CD8-positive, alpha-beta memory T cell (primary cell): ENCODE measurements around the gene EMC6. TPM values are rescaled to one million over a fixed set of nuclear protein-coding genes. Genes with fewer than 3 reads are reported as not detected.
"Not testable (repeated sequence)": the region's sequence is repeated elsewhere in the genome, so short reads cannot be mapped to it uniquely, and the experiment has no call there.

Experiments used
- CTCF ChIA-PET: fragments of 350-600 bp; sonication (Branson Sonifier 250); formaldehyde crosslinking; loops from one replicate; lab custom pipeline; 2021; ENCODE audit warnings: antibody characterized with exemption; lab: Charles Lee
- POLR2A ChIA-PET: fragments of 350-600 bp; sonication (Branson Sonifier 250); formaldehyde crosslinking; loops from one replicate; lab custom pipeline; 2021; ENCODE audit warnings: antibody characterized with exemption; lab: Charles Lee
- DNase-seq, 5 donors: peaks; one replicate each; pipeline versions ENCODE4 v3.0.0 to v3.0.0-alpha.2; 2020 to 2022; ENCODE audit warnings: mixed read lengths in 1 of 5
- H3K27ac ChIP-seq: one replicate; pipeline ENCODE4 v1.7.0; 2013; ENCODE audit warnings: low read depth, mild to moderate bottlenecking, low read length, moderate library complexity
- H3K27me3 ChIP-seq: 2 replicates; pipeline ENCODE4 v1.7.0; 2013; ENCODE audit warnings: low read length, mild to moderate bottlenecking; ENCODE audit not compliant: insufficient read depth, poor library complexity, severe bottlenecking
- H3K36me3 ChIP-seq: 2 replicates; pipeline ENCODE4 v1.7.0; 2013; ENCODE audit warnings: mild to moderate bottlenecking, low read length, moderate library complexity; ENCODE audit not compliant: insufficient read depth
- H3K4me1 ChIP-seq: 2 replicates; pipeline ENCODE4 v1.7.0; 2013; ENCODE audit warnings: mild to moderate bottlenecking, low read length, moderate library complexity; ENCODE audit not compliant: insufficient read depth
- H3K4me3 ChIP-seq: 2 replicates; pipeline ENCODE4 v1.7.0; 2013; ENCODE audit warnings: mild to moderate bottlenecking, low read length
- H3K9me3 ChIP-seq: 2 replicates; pipeline ENCODE4 v1.7.0; 2013; ENCODE audit warnings: mild to moderate bottlenecking, low read length
- H3K27ac Mint-ChIP-seq, 8 donors: one replicate each; pipeline ENCODE4 v1.8.0; 2020 to 2021; ENCODE audit warnings: mixed read lengths in 8 of 8, mild to moderate bottlenecking in 6 of 8, inconsistent platforms in 3 of 8, moderate library complexity in 3 of 8
- H3K27me3 Mint-ChIP-seq, 2 donors: one replicate each; pipeline ENCODE4 v1.8.0; 2020 to 2021; ENCODE audit warnings: mixed read lengths in 2 of 2, mild to moderate bottlenecking in 1 of 2, moderate library complexity in 1 of 2
- H3K36me3 Mint-ChIP-seq, 3 donors: one replicate each; pipeline ENCODE4 v1.8.0; 2020 to 2021; ENCODE audit warnings: mixed read lengths in 3 of 3, inconsistent platforms in 1 of 3, mild to moderate bottlenecking in 1 of 3
- H3K4me1 Mint-ChIP-seq, 3 donors: one replicate each; pipeline ENCODE4 v1.8.0; 2020 to 2021; ENCODE audit warnings: mixed read lengths in 3 of 3, inconsistent platforms in 1 of 3, mild to moderate bottlenecking in 1 of 3
- H3K4me3 Mint-ChIP-seq, 7 donors: one replicate each; pipeline ENCODE4 v1.8.0; 2020 to 2021; ENCODE audit warnings: mixed read lengths in 7 of 7, mild to moderate bottlenecking in 6 of 7, moderate library complexity in 4 of 7, inconsistent platforms in 2 of 7
- H3K9me3 Mint-ChIP-seq, 5 donors: one replicate each; pipeline ENCODE4 v1.8.0; 2020 to 2022; ENCODE audit warnings: mixed read lengths in 5 of 5, mild to moderate bottlenecking in 3 of 5, moderate library complexity in 2 of 5, inconsistent platforms in 1 of 5
- polyA plus RNA-seq: library from polyadenylated mRNA; unstranded; fragments of 300-500 nt; fragmentation: Illumina TruSeq; gene quantifications from one replicate; pipeline ENCODE4 v1.2.3, GENCODE V29; 2021
- total RNA-seq, 2 experiments: library from RNA; stranded (reverse); gene quantifications; one replicate each; pipeline ENCODE4 v1.2.3, GENCODE V29; 2021

The EMC6 gene
- total and polyA plus RNA-seq, 3 experiments from 2014 or later, result 95.1 to 119 (median 103) TPM

- Mint-ChIP-seq H3K4me1 (peaks cover 8 to 13% (median 12%) of the 10 kb centered on the region in 3 donors), H3K36me3 (peaks cover 0 to 4% (median 4%) of the 10 kb centered on the region in 3 donors), H3K9me3 (peaks cover 0 to 4% (median 0%) of the 10 kb centered on the region in 5 donors), H3K27me3 (no peaks in the 10 kb centered on the region), H3K4me3 (peak overlapping the region in 1 of 7 donors; percentile 51), H3K27ac (peak overlapping the region in 4 of 8 donors; percentile 14 to 76 (median 27))
- ChIA-PET POLR2A (no interaction called here), CTCF (no interaction called here)
- DNase-seq, result no peak
- Histone ChIP-seq H3K4me1 (no peaks in the 10 kb centered on the region), H3K36me3 (no peaks in the 10 kb centered on the region), H3K9me3 (no peaks in the 10 kb centered on the region), H3K27me3 (no peaks in the 10 kb centered on the region), H3K4me3 (no peak overlapping the region), H3K27ac (no peak overlapping the region)
Observed at GRCh38 chr17:3704931-3705717, 36.5 kb downstream of the EMC6 start.

DNA sequence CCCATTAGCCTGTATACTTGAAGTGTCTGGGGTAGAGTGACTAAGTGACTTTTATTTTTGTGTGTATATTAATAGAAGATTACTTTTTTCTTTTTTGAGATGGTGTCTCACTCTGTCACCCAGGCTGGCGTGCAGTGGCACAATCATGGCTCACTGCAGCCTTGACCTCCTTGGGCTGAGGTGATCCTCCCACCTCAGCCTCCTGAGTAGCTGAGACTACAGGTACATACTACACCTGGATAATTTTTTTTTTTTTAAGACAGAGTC, 37.0 kb downstream of the EMC6 start:
- H3K27ac Mint-ChIP-seq, H3K9me3 Mint-ChIP-seq, H3K36me3 ChIP-seq, H3K9me3 ChIP-seq, H3K4me3 ChIP-seq, H3K36me3 Mint-ChIP-seq, H3K27me3 Mint-ChIP-seq, CTCF ChIA-PET, H3K4me3 Mint-ChIP-seq, H3K27me3 ChIP-seq, H3K27ac ChIP-seq, POLR2A ChIA-PET, DNase-seq, H3K4me1 ChIP-seq: not testable (repeated sequence)
- H3K4me1 Mint-ChIP-seq, result peaks cover 11 to 16% (median 16%) of the 10 kb centered on the region in 3 donors

DNA sequence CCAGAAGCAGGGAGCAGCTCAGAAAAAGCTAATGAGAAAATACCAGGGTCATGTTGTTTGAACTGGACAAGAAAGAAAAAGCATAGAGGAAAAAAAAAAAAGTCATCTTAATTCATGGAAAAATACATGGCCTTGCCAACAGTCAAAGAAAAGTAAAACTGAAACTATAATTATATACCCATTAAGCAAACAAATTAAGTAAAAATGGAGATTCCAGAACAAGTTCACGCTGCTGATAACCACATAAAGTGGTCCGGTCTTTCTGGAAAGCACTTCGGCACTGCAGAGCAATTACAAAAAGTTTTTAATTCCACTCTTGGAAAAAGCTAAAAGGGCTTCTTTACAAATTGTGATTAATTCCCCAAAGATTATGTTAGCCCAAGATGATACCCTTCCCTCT, 39.8 kb downstream of the EMC6 start:
- Histone ChIP-seq H3K4me1 (peaks cover 29% of the 10 kb centered on the region), H3K27ac (no peak overlapping the region), H3K27me3 (no peaks in the 10 kb centered on the region), H3K9me3 (no peaks in the 10 kb centered on the region), H3K36me3 (no peaks in the 10 kb centered on the region), H3K4me3 (no peak overlapping the region)
- H3K4me1 Mint-ChIP-seq, result peaks cover 33 to 41% (median 41%) of the 10 kb centered on the region in 3 donors
- no peak for DNase-seq
- H3K9me3 Mint-ChIP-seq, result no peaks in the 10 kb centered on the region
- ChIA-PET POLR2A (no interaction called here), CTCF (interaction anchor here (1.0 to 1.5 kb wide), 2 partner anchors 12 to 138 kb away, joined by 3 to 4 read pairs; partner anchors contain the start of genes NCBP3 and P2RX5)
- no peaks in the 10 kb centered on the region for H3K27me3 Mint-ChIP-seq
- H3K27ac Mint-ChIP-seq, result peak overlapping the region in 2 of 8 donors; percentile 47 to 51
- H3K4me3 Mint-ChIP-seq, result no peak overlapping the region
- peaks cover 2 to 10% (median 5%) of the 10 kb centered on the region in 3 donors for H3K36me3 Mint-ChIP-seq

DNA sequence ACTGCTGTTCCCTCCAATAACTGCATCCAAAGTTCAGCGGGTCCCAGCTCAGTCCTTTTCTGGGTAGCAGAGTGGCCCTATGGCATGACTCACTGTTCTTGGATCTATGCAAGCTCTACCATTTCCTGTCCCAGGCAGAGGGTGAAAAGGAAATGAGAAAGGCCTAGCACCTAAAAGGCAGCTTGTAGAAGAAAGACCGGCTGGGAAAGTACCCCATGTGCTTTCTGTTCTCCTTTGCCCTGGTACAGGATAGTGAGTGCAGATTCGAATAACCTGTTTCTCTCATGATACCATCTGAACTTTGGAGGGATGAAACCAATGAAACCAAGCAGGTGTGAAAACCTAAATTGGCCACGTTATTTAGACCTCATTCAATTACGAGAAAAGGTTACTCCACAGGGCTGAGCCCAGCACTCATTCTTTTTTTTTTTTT, 42.4 kb downstream of the EMC6 start:
- Mint-ChIP-seq H3K9me3 (no peaks in the 10 kb centered on the region), H3K36me3 (peaks cover 7 to 25% (median 12%) of the 10 kb centered on the region in 3 donors), H3K27me3 (no peaks in the 10 kb centered on the region), H3K4me3 (peak overlapping the region; percentile 29 to 86 (median 68)), H3K4me1 (peaks cover 39 to 48% (median 44%) of the 10 kb centered on the region in 3 donors), H3K27ac (peak overlapping the region; percentile 78 to 97 (median 90))
- no peak overlapping the region for H3K27ac ChIP-seq
- H3K4me3 ChIP-seq, result no peak overlapping the region
- H3K4me1 ChIP-seq, result peaks cover 29% of the 10 kb centered on the region
- H3K27me3 ChIP-seq, result no peaks in the 10 kb centered on the region
- H3K9me3 ChIP-seq, result no peaks in the 10 kb centered on the region
- CTCF ChIA-PET, result interaction anchor here (0.7 to 2.4 kb wide), 10 partner anchors 12 to 135 kb away, joined by 3 to 7 read pairs (median 4); partner anchors contain the start of genes HASPIN, NCBP3 and P2RX5
- peak; percentile 35 to 89 (median 83) for DNase-seq
- POLR2A ChIA-PET, result interaction anchor here (0.7 to 1.4 kb wide), 9 partner anchors 12 to 432 kb away, joined by 3 to 12 read pairs (median 4); partner anchors contain the start of genes EMC6, HASPIN, P2RX5 and TAX1BP3
- H3K36me3 ChIP-seq, result peaks cover 10% of the 10 kb centered on the region

- H3K27ac Mint-ChIP-seq, result peak overlapping the region; percentile 31 to 97 (median 88)
- H3K27me3 Mint-ChIP-seq, result no peaks in the 10 kb centered on the region
- Histone ChIP-seq H3K4me3 (no peak overlapping the region), H3K9me3 (no peaks in the 10 kb centered on the region), H3K27ac (no peak overlapping the region), H3K27me3 (no peaks in the 10 kb centered on the region), H3K36me3 (peaks cover 30% of the 10 kb centered on the region), H3K4me1 (peaks cover 29% of the 10 kb centered on the region)
- H3K4me1 Mint-ChIP-seq, result peaks cover 41 to 48% (median 47%) of the 10 kb centered on the region in 3 donors
- no peaks in the 10 kb centered on the region for H3K9me3 Mint-ChIP-seq
- POLR2A ChIA-PET, result interaction anchor here (0.6 kb wide), 1 partner anchor 52 kb away, joined by 6 read pairs; no protein-coding TSS in a partner anchor
- peak overlapping the region in 6 of 7 donors; percentile 4 to 72 (median 44) for H3K4me3 Mint-ChIP-seq
- CTCF ChIA-PET, result interaction anchor here (1.0 to 1.1 kb wide), 2 partner anchors 10 to 30 kb away, joined by 3 read pairs; no protein-coding TSS in a partner anchor
- peaks cover 16 to 44% (median 21%) of the 10 kb centered on the region in 3 donors for H3K36me3 Mint-ChIP-seq
- DNase-seq, result peak in 1 of 5 donors; percentile 15
Observed at GRCh38 chr17:3712811-3713463, 44.3 kb downstream of the EMC6 start.

GRCh38 chr17:3715296-3715695, 46.7 kb downstream of the EMC6 start:
- H3K4me1 Mint-ChIP-seq, result peaks cover 40 to 50% (median 44%) of the 10 kb centered on the region in 3 donors

DNA sequence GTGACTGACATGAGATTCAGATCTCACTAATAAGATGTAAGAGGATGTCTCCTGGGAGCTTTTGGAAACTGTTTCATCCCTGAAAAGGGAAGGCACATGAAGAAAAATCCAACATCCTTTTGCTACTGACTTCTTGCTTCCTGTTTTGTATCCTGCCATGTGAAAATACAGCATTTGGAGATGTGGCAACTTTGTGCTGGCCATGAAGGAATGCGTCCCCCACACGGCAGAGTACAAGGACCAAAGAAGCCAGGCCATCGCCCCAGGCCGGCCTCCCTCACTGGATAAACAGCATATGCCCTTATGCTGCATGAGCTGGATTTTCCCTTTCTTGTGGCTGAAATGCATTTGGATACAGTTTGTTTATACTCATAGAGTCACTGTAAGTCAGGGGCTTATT, 49.6 kb downstream of the EMC6 start:
- ChIA-PET CTCF (no interaction called here), POLR2A (no interaction called here)
- H3K27me3 Mint-ChIP-seq, result no peaks in the 10 kb centered on the region
- Histone ChIP-seq H3K4me3 (no peak overlapping the region), H3K27me3 (no peaks in the 10 kb centered on the region), H3K36me3 (peaks cover 31% of the 10 kb centered on the region), H3K9me3 (no peaks in the 10 kb centered on the region), H3K27ac (no peak overlapping the region), H3K4me1 (peaks cover 14% of the 10 kb centered on the region)
- no peak overlapping the region for H3K27ac Mint-ChIP-seq
- peak in 1 of 5 donors; percentile 12 for DNase-seq
- no peak overlapping the region for H3K4me3 Mint-ChIP-seq
- peaks cover 11 to 69% (median 25%) of the 10 kb centered on the region in 3 donors for H3K36me3 Mint-ChIP-seq
- H3K9me3 Mint-ChIP-seq, result no peaks in the 10 kb centered on the region
- H3K4me1 Mint-ChIP-seq, result peaks cover 30 to 44% (median 40%) of the 10 kb centered on the region in 3 donors

More at GRCh38 chr17:3715296-3715695, 46.7 kb downstream of the EMC6 start:
- Histone ChIP-seq H3K36me3 (peaks cover 31% of the 10 kb centered on the region), H3K4me3 (no peak overlapping the region), H3K4me1 (peaks cover 29% of the 10 kb centered on the region), H3K9me3 (no peaks in the 10 kb centered on the region), H3K27ac (no peak overlapping the region), H3K27me3 (no peaks in the 10 kb centered on the region)
- peak in 1 of 5 donors; percentile 1 for DNase-seq
- ChIA-PET POLR2A (interaction anchor here (0.7 kb wide), 1 partner anchor 9 kb away, joined by 3 read pairs; no protein-coding TSS in a partner anchor), CTCF (interaction anchor here (1.1 kb wide), 1 partner anchor 21 kb away, joined by 3 read pairs; no protein-coding TSS in a partner anchor)
- Mint-ChIP-seq H3K36me3 (peaks cover 16 to 63% (median 27%) of the 10 kb centered on the region in 3 donors), H3K4me3 (no peak overlapping the region), H3K9me3 (no peaks in the 10 kb centered on the region), H3K27me3 (no peaks in the 10 kb centered on the region), H3K27ac (peak overlapping the region in 3 of 8 donors; percentile 27 to 87 (median 76))
